Stimulated activated CD8-positive, alpha-beta memory T cell treated with anti-CD3 and anti-CD28 coated beads, Interleukin-12 subunit alpha, Interleukin-12 subunit beta, amount 100 ng/mL, for 24 hours (primary cell): Measurements from ENCODE around the gene NEMP1.

Experiments
- DNase-seq: peaks from one replicate; pipeline ENCODE4 v3.0.0-alpha.2; 2020; ENCODE audit errors: extremely low read depth

The NEMP1 gene

DNA sequence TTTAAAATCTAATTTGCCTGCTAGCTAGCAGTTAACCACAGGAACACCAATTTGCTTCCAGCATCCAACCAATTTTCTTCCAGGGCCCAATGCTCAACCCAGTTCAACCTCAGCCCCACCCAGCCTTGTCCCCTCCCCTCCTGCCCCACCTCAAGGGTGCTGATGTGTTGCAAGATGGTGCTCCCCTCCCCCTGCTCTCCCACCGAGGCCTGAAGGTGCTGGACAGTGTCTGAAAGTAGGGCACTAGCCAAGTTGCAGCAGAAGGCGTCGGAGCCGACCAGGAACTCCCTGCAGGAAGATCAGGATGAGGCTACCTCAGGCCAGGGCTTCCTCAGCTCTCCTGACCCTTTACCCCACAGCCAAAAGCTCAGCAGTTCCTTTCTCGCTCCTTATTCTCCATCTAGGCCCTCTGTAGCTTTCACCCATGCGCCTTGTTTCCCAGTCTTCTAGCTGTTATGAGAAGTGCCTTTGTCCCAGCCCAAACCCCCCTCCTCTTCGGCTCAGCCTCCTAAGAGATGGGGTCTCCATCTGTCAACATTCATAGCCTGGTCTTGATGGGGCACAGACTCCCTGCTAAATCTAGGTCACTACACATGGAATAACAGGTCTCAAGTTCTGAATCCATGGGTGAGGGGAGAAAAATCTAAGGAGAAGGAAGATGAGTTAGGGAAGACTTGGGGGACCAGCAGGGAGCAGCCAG is 29.0 kb upstream of the NEMP1 start:
- DNase-seq: no peak

DNA sequence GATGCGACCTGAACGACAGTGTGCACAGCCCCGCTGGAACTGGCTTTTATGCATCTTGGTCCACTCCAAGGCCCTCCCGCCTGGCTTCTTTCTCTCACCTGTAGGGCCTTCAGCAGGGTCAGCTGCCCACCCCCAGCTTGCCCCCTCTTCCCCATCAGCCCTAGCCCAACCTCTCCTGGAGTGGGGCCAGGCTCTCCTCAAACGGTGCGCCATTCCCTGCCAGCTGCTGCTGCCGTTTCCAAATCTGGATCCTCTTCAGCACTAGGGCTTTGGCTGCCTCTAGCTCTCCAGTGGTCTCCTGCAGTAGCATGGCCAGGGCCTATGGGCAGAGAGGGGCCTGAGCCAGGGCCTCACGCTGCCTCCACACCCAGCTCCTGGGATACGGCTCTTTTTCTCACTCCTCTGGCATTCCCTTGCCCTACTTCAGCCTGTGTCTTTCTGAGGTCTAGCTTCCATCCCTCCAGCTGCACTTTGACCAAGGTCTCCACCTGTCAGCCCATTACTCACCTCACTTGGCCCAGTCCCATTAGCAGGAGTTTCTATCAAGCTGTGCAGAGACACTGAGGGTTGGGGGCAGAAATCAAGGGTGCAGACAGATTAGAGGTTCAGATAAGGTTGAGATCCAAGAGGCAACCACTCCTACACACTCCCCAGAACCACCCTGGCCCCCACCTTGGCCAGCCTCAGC is 27.6 kb upstream of the NEMP1 start:
- no peak for DNase-seq

DNA sequence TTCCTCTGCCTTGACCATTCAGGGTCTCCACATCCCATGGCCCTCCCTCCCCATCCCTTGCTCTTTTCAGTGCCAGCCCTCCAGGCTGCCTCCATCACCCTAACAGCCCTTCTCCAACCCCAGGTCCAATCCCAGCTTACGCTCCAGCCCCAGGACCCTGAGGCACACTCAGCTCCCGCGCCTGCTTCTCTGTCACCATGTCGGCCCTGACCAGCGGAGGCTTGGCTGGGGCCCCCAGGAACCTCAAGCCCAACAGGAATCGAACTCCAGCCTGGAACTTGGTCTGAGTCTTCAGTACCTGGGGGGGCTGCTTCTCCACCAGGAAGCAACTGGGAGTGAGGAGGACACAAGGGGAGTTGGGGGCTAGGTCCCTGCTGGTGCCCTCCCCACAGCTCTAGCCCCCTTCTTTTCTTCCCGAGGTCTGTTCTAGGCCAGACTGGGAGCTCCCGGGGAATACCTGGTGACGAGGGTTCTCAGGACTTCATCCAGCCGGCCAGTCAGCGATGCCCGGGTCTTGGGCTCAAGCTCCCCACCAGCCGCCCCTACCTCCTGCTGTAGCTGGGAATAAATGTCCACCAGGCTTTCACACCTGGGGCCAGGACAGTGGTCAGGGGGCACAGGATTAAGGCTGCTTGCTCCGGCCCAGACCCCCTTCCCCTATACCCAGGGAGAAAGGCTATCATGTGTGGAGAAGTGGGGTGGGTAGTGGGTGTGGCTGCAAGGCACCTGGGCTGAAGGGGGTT is 26.6 kb upstream of the NEMP1 start:
- no peak for DNase-seq

DNA sequence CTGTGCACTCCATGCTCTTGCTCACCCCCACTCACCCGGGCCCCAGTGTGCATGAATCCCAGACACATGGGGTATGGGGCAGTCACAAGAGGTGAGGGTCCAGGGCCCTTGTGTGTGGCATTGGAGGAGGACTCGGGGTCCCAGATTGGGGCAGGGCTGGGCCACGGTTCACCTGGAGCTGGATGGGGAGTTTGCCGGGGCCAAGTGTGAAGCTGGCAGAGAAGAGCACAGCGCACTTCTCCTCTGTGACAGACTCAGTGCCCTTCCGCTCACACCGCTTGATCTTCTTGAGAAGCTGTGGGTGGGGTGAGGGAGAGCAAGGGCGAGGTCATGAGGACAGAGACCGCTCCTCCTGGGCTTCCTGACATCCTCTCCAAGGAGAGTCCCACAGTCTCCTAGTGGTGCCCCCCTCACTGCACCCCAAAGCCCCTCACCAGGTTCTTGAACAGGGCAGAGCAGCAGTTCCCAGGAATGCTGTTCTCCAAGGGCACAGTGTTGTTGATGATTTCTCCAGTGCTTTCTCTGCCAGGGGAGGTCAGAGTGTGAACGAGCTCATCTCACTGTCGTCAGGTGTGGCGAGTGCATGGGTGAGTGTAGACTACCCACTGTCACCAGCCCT is 25.8 kb upstream of the NEMP1 start:
- DNase-seq: no peak

DNA sequence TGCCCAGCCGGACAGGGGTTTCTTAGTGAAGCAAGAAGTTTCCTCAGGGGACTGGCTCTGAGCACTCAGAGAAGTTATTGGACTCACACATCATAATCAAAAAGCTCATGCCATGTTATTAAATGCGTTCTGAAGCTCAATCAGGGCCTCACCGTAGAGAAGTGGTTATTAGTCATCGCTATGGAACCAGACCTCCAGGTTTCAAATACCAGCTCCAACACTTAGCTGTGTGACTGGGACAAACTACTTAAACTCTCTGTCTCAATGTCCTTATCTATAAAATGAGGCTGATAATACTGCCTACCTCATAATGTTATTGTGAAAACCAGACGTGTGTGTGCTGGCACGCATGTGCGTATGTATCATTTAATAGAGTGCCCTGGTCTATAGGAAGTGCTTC is 25.3 kb upstream of the NEMP1 start:
- DNase-seq: no peak

DNA sequence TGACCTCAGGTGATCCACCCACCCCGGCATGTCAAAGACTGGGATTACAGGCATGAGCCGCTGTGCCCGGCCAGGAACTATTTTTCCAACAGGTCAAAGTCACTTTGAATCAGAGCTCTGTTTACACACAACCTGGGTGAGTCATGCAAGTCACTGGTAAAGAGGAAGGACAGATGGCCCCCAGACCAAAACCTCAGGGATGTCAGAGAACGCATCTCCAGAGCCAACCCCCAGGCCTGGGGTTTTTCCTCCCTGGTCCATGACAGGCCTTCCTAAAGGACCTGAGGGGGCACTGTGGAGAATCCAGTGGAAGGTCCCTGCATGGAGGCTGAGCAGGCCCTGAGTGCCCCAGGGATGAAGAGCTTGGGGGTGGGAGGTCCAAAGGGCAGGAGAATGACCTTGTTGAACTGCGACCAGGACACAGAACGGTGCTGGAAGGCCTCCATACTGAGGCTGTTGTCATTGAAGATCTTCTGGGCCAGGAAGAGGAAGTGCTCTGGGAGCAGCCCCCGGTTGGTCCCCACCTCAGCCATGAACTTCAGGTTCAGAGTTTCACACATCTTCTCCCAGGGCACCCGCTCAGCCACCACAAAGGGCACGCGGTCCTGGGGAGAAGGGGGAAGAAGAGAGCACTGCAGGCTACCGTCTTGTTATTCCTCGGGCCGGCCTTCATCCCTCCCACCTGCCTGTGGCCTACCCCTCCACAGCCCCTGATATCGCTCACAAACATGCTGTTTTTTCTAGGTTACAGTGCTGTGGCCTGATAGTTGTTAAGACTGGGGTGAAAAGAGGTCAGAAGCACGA is 23.5 kb upstream of the NEMP1 start:
- DNase-seq: no peak

DNA sequence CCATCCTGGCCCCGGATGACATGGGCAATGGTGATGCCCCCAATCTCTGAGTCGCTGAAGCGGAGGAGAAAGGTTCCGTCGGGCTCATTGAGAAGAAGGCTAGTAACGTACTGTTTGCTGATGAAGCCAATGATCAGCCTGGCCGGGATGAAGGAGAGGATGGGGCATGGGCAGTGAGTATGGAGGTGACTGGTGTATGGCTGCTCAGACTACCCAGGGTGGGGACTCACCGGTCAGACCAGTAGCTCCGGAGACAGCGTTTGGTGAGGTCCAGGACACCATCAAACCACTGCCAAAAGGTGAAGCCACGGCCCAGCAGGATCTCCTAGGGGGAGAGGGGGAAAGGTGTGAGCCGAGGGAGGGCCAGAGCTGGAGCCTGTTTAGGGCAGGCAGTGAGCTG is 21.2 kb upstream of the NEMP1 start:
- no peak for DNase-seq

DNA sequence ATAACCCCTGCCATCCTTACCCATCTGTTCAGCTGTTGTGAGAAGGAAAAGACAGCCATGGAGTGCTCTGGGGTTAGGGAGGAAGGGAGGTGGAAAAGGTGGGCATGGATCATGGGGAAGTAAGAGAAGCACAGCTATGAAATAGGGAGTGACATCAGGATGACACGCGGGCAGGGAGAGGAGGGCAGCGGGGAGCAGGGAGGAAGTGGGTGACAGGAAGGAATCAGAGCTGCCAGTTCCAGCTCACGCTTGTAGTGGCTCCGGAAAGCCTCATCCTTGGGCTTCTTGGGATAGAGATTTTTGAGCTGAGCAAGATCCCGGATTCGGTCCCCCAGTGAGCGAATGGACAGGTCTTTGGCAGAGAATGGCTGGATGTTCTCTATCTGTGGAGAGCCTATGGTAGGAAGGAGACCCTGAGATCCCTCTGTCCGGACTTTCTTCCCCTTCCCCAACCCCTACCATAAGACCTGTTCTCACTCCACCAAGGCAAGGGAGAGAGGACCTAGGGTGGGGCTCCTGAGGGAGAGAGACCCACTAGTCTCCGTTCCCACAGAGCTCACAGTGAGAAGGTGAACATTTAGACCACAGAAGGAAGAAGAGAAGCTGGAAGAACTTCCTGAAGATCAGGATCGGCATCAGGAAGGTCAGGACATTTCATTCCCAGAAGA is 20.6 kb upstream of the NEMP1 start:
- no peak for DNase-seq

DNA sequence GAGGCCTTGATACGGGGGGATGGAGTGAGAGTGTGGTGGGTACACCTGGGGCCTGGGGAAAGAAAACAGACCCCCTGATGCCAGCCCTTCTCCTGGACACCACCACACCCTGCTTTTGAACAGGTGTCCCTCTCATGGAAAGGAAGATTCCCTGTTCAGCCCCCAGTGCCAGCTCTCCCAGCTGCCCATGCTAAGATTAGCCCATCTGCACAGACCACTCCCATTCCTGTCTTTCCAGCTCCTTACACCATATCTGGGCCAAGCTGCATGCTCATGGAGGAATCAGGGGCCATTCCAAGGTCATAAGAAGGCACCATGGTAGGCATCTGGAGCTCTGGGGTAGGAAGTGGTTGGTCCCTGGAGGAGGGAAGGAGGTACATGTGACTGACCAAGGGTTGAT is 20.0 kb upstream of the NEMP1 start:
- DNase-seq: no peak

DNA sequence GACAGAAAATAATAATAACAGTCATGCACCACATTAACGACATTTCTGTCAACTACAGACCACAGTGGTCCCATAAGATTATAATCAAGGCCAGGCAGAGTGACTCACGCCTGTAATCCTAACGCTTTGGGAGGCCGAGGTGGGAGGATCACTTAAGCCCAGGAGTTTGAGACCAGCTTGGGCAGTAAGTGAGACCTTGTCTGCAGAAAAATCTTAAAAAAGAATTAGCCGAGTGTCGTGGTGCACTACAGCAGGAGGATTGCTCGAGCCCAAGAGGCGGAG is 18.9 kb upstream of the NEMP1 start:
- no peak for DNase-seq

DNA sequence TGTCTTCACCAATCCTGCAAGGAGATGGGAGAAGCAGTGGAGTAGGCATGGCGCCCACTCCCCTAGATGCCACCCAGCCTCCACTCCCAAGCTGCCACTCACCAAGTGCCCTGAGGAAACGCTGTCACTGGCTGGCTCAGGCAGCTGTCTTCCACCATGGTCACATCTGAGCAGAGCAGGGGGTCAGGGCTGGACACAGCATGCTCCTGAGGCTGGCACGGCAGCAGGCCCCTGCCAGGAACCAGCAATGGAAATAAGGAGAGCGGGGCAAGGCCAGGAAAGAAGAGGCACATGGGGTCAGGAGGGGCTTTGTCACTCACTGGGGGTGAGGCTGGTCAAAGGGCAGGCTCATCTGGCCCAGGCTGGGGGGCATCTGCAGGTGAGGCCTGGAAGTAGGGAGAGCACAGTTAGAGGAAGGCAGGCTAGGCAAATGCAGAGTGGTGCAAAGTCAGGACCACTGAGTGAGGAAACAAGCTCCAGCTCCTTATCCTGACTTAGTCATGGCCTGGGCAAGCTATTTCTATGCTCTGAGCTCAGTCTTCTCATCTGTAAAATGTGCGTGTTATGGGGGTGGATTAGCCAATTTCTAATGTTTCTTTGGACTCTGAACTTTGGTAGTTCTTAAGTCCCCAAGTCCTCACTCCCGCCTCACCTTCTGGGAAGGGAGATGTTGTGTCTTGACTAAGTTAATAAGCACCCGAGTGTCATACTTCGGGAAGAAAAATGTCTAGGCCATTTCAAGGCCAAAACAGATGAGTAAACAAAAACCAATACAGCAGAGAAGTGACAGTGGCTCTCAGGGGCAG is 18.4 kb upstream of the NEMP1 start:
- DNase-seq: no peak

DNA sequence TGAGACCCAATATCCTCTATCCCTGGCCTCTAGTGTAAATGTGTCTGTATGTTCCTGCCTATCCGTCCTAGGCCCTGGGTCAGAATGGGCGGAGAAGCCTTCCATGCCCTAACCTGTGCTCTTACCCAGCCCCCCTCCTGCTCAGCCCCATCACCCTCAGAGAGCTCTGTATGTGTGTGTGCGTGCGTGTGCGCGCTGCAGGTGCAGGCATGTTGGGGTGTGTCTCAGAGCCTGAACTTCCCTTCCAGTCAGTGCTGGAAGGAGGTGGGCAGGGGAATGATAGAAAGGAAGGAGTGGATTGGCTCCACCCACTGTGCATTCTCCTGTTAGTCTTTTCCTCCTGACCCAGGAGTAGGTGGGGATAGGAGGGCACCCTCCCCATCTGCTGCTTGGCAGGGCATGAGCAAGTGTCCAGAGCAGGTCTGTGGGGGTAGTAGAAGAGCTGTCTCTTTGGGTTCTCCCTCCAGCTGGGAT is 17.5 kb upstream of the NEMP1 start:
- DNase-seq: no peak

DNA sequence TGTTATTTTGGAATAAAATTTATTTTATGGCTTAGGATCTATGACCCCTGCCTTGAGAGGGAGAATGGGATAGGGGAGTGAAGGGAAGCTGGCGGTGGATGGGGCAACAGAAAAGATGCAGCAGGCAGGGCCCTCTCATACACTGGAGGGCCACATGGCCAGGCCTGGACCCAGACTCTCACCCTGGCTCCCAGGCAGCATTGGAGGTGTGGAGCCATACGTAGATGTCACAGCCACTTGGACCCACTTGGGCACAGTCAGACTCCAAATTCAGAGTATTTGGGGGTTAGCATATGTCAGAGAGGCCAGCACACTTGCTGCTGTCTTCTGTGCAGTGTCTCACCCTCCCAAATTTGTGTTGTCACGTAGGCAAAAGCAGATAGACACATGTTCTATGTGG is 16.8 kb upstream of the NEMP1 start:
- DNase-seq: no peak

DNA sequence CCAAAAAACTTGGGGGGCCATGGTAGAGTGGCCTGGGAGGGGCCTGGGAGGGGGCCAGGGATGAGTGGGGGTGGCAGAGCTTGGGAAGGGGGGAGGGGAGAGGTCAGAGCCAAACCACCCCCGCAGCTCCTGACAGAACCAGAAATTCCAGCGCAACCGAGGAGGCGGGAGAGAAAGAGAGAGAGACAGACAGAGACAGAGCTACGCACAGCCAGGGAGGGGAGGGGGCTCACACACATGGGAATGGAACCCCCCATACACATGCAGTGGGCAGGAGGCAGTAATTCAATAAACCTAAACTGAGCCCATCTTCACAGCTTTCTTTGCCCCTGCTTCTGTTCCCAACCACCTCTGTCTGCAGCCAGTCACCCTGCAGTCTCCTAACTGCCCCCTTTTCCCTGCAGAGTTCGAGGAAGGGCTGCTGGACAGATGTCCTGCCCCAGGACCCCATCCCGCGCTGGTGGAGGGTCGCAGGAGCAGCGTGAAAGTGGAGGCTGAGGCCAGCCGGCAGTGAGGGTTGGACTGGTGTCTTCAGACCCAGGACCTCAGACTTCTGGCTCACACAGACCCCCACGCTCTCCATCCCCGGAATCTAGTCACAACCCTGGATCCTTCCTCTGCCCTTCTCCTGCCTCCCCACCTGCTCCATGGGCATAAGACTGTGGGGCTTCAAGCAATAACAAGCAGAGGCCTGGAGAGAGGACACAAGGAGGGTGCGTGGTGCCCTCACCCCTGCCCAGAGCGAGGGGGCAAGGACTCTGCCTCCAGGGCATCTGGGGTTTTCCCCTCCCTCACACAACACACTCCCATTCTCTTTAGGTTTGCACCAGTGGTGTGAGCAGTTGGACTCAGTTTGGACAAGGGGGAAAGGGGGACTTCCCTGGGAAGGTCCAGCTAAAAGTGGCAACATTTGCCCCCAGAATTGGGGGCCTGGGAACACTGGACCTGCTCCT is 15.9 kb upstream of the NEMP1 start:
- no peak for DNase-seq

DNA sequence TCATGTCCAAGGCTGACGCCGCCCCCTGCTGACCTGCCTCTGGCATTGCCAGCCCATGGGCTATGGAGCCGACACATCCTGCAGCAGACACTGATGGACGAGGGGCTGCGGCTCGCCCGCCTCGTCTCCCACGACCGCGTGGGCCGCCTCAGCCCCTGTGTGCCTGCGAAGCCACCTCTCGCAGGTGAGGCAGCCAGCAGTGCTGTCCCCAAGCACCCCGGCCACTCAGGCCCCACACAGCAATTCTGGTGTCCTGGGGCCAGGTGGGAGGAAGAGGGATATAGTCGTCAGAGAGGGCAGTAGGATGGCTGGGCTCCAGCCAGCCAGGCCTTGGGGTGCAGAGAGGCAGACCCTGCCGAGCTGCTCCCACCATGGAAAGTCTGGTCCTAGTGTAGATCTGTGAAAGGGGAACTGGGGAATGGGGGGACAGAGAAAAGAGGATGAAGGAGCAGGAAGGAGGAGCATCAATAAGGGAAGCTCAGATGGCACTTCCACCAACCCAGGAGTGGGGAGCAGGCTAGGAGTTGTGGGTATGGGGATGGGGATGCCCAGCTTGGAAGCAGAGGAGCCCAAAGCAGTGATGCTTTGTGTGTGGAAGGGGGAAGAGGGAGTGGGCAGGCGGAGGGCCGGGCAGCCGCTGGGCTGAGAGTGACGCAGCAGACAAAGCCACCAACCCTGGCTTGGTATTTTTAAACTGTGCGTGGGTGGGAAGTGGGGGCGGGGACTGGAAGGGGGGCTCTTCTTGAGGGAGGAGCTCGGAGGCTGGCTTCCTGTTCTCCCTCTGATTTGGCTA is 15.0 kb upstream of the NEMP1 start:
- DNase-seq: peak; percentile 61

DNA sequence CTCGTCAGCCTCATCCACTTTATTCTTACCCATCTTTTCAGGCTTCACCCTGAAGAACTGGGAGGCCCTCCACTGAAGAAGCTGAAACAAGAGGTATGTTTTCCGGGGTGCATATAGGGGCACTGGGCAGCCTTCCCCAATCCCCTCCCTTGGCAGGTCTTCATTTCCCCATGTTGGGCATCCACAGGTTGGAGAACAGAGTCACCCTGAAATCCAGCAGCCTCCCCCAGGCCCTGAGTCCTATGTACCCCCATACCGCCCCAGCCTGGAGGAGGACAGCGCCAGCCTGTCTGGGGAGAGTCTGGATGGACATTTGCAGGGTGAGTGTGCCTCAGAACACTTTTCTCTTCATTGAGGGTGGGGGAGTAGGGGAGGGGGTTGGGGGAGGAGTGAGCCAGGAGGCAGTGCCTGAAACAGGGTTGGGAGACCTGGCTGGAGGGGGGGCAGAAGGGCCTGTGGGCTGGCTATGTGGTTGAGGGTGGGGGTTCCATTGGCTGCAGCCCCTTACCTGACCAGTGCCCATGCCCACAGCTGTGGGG is 14.4 kb upstream of the NEMP1 start:
- no peak for DNase-seq

DNA sequence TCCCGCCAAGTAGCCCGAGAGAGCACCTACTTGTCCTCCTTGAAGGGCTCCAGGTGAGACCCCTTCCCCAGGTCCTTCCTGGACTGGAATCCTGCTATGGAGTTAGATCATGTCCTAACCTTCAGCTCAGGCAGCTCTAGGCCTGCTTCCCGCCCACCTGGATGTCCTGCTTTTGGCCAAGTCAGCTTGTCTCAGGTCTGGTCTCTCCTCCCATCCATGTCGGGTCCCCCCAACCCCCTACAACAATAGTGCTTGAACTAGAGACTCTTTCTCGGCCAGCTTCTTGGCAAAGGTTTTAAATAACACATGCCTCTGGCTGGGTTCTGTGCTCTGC is 13.9 kb upstream of the NEMP1 start:
- DNase-seq: no peak
